Central memory CD8-positive, alpha-beta T cell (primary cell): ENCODE data around the gene CCDC148.

Source experiments
- ATAC-seq: fragments of 150-1000 bp; cut with Tn5 transposase; replicated peaks from 2 replicates; pipeline ENCODE4 v1.10.0; 2022; ENCODE audit warnings: mild to moderate bottlenecking, moderate FRiP score, moderate number of reproducible peaks; ENCODE audit not compliant: poor library complexity, severe bottlenecking; ENCODE audit errors: extremely low read depth
- DNase-seq, 2 donors: peaks; one replicate each; pipeline ENCODE4 v3.0.0; 2021; ENCODE audit warnings: low spot score in 2 of 2
- H3K27ac Mint-ChIP-seq: one replicate; pipeline ENCODE4 v1.8.0; 2022; ENCODE audit warnings: low read depth, mild to moderate bottlenecking, moderate library complexity, mixed read lengths
- H3K27me3 Mint-ChIP-seq: one replicate; pipeline ENCODE4 v1.8.0; 2022; ENCODE audit warnings: mixed read lengths
- H3K36me3 Mint-ChIP-seq: one replicate; pipeline ENCODE4 v1.8.0; 2022; ENCODE audit warnings: mild to moderate bottlenecking, moderate library complexity, mixed read lengths; ENCODE audit not compliant: insufficient read depth
- H3K4me1 Mint-ChIP-seq: one replicate; pipeline ENCODE4 v1.8.0; 2022; ENCODE audit warnings: mixed read lengths
- H3K4me3 Mint-ChIP-seq: one replicate; pipeline ENCODE4 v1.8.0; 2022; ENCODE audit warnings: mild to moderate bottlenecking, moderate library complexity, mixed read lengths
- H3K9me3 Mint-ChIP-seq: one replicate; pipeline ENCODE4 v1.8.0; 2022; ENCODE audit warnings: mixed read lengths

Gene CCDC148

GRCh38 chr2:158181171-158181570, 275.4 kb downstream of the CCDC148 start:
- peaks cover 27% of the 10 kb centered on the region for H3K27me3 Mint-ChIP-seq
- no peak overlapping the region for H3K27ac Mint-ChIP-seq
- no peaks in the 10 kb centered on the region for H3K4me1 Mint-ChIP-seq
- DNase-seq (no peak), ATAC-seq (no peak)
- H3K9me3 Mint-ChIP-seq = no peaks in the 10 kb centered on the region
- no peaks in the 10 kb centered on the region for H3K36me3 Mint-ChIP-seq
- no peak overlapping the region for H3K4me3 Mint-ChIP-seq

- Mint-ChIP-seq H3K9me3 (no peaks in the 10 kb centered on the region), H3K4me3 (no peak overlapping the region), H3K27me3 (peaks cover 40% of the 10 kb centered on the region), H3K27ac (no peak overlapping the region), H3K36me3 (no peaks in the 10 kb centered on the region), H3K4me1 (no peaks in the 10 kb centered on the region)
- DNase-seq = no peak
- ATAC-seq = no peak
These were observed 276.9 kb downstream of the CCDC148 start for GRCh38 chr2:158179660-158180059.

- Mint-ChIP-seq H3K4me3 (no peak overlapping the region), H3K27me3 (peaks cover 40% of the 10 kb centered on the region), H3K4me1 (no peaks in the 10 kb centered on the region), H3K9me3 (no peaks in the 10 kb centered on the region), H3K27ac (no peak overlapping the region), H3K36me3 (no peaks in the 10 kb centered on the region)
- no peak for ATAC-seq
- no peak for DNase-seq
These were observed 277.9 kb downstream of the CCDC148 start for GRCh38 chr2:158178646-158179045.

GRCh38 chr2:158174956-158175355, 281.6 kb downstream of the CCDC148 start:
- H3K27me3 Mint-ChIP-seq = peaks cover 28% of the 10 kb centered on the region
- H3K4me1 Mint-ChIP-seq = no peaks in the 10 kb centered on the region
- no peak for DNase-seq
- ATAC-seq = no peak
- no peak overlapping the region for H3K4me3 Mint-ChIP-seq
- H3K36me3 Mint-ChIP-seq = no peaks in the 10 kb centered on the region
- H3K9me3 Mint-ChIP-seq = peaks cover 4% of the 10 kb centered on the region
- no peak overlapping the region for H3K27ac Mint-ChIP-seq

- H3K36me3 Mint-ChIP-seq = no peaks in the 10 kb centered on the region
- ATAC-seq = no peak
- no peak overlapping the region for H3K4me3 Mint-ChIP-seq
- H3K9me3 Mint-ChIP-seq = peaks cover 4% of the 10 kb centered on the region
- no peaks in the 10 kb centered on the region for H3K4me1 Mint-ChIP-seq
- H3K27ac Mint-ChIP-seq = no peak overlapping the region
- no peak for DNase-seq
- H3K27me3 Mint-ChIP-seq = peaks cover 24% of the 10 kb centered on the region
These were observed 282.1 kb downstream of the CCDC148 start for GRCh38 chr2:158174495-158174894.

- no peaks in the 10 kb centered on the region for H3K36me3 Mint-ChIP-seq
- DNase-seq = no peak
- ATAC-seq = no peak
- H3K27me3 Mint-ChIP-seq = peaks cover 23% of the 10 kb centered on the region
- H3K4me3 Mint-ChIP-seq = no peak overlapping the region
- no peaks in the 10 kb centered on the region for H3K4me1 Mint-ChIP-seq
- H3K27ac Mint-ChIP-seq = no peak overlapping the region
- peaks cover 4% of the 10 kb centered on the region for H3K9me3 Mint-ChIP-seq
These were observed 283.8 kb downstream of the CCDC148 start for GRCh38 chr2:158172719-158173118.

GRCh38 chr2:158154596-158154995, 302.0 kb downstream of the CCDC148 start:
- Mint-ChIP-seq H3K4me1 (no peaks in the 10 kb centered on the region), H3K36me3 (no peaks in the 10 kb centered on the region), H3K4me3 (no peak overlapping the region), H3K27ac (no peak overlapping the region), H3K9me3 (no peaks in the 10 kb centered on the region), H3K27me3 (peaks cover 6% of the 10 kb centered on the region)
- no peak for DNase-seq
- ATAC-seq = no peak

- H3K27me3 Mint-ChIP-seq = no peaks in the 10 kb centered on the region
These were observed 303.1 kb downstream of the CCDC148 start for GRCh38 chr2:158153270-158154015.

GRCh38 chr2:158144914-158145625, 311.5 kb downstream of the CCDC148 start:
- Mint-ChIP-seq H3K9me3 (no peaks in the 10 kb centered on the region), H3K27me3 (peaks cover 48% of the 10 kb centered on the region), H3K4me1 (no peaks in the 10 kb centered on the region), H3K27ac (no peak overlapping the region), H3K4me3 (no peak overlapping the region), H3K36me3 (no peaks in the 10 kb centered on the region)
- ATAC-seq (no peak), DNase-seq (no peak)

More at GRCh38 chr2:158153270-158154015, 303.1 kb downstream of the CCDC148 start:
- ATAC-seq (no peak), DNase-seq (no peak)
- H3K36me3 Mint-ChIP-seq = no peaks in the 10 kb centered on the region
- H3K9me3 Mint-ChIP-seq = no peaks in the 10 kb centered on the region
- H3K4me1 Mint-ChIP-seq = no peaks in the 10 kb centered on the region
- no peak overlapping the region for H3K4me3 Mint-ChIP-seq
- no peak overlapping the region for H3K27ac Mint-ChIP-seq

- Mint-ChIP-seq H3K4me1 (no peaks in the 10 kb centered on the region), H3K36me3 (no peaks in the 10 kb centered on the region), H3K27me3 (peaks cover 48% of the 10 kb centered on the region), H3K4me3 (no peak overlapping the region), H3K9me3 (no peaks in the 10 kb centered on the region), H3K27ac (no peak overlapping the region)
- ATAC-seq (no peak), DNase-seq (no peak)
These were observed 312.7 kb downstream of the CCDC148 start for GRCh38 chr2:158143703-158144360.

- DNase-seq = no peak
- no peak for ATAC-seq
- no peaks in the 10 kb centered on the region for H3K36me3 Mint-ChIP-seq
- no peaks in the 10 kb centered on the region for H3K9me3 Mint-ChIP-seq
- H3K27ac Mint-ChIP-seq = no peak overlapping the region
- peaks cover 56% of the 10 kb centered on the region for H3K27me3 Mint-ChIP-seq
- no peak overlapping the region for H3K4me3 Mint-ChIP-seq
- H3K4me1 Mint-ChIP-seq = no peaks in the 10 kb centered on the region
These were observed 313.8 kb downstream of the CCDC148 start for GRCh38 chr2:158142568-158143332.

- Mint-ChIP-seq H3K36me3 (no peaks in the 10 kb centered on the region), H3K27me3 (peaks cover 62% of the 10 kb centered on the region), H3K9me3 (no peaks in the 10 kb centered on the region), H3K27ac (no peak overlapping the region), H3K4me1 (no peaks in the 10 kb centered on the region), H3K4me3 (no peak overlapping the region)
- ATAC-seq (no peak), DNase-seq (no peak)
These were observed 314.4 kb downstream of the CCDC148 start for GRCh38 chr2:158142165-158142564.
